Measurements from ENCODE around the gene ECHDC1. TPM values are rescaled to one million over a fixed set of nuclear protein-coding genes. Genes with fewer than 3 reads are reported as not detected.
"Not testable (repeated sequence)": the region's sequence is repeated elsewhere in the genome, so short reads cannot be mapped to it uniquely, and the experiment has no call there.

Gene ECHDC1
- total RNA-seq, 4 donors from 2014 or later = 23.9 to 42.6 (median 38.0) TPM

- Histone ChIP-seq H3K27ac (no peak overlapping the region), H3K27me3 (no peaks in the 10 kb centered on the region), H3K36me3 (no peaks in the 10 kb centered on the region), H3K4me3 (no peak overlapping the region), H3K4me1 (peaks cover 35% of the 10 kb centered on the region), H3K9me3 (no peaks in the 10 kb centered on the region)
- DNase-seq (ENCODE audit: low spot score in 2 of 2) = no peak
- TF ChIP-seq EP300 (IDR thresholded peaks at IDR 0.05) = no peak
- TF ChIP-seq CTCF (IDR thresholded peaks at IDR 0.05) = no peak
- TF ChIP-seq POLR2AphosphoS5 (IDR thresholded peaks at IDR 0.05) = no peak
- no peak for TF ChIP-seq POLR2A (IDR thresholded peaks at IDR 0.05)
These were observed 3.2 kb downstream of the ECHDC1 start for GRCh38 chr6:127340171-127340570.

DNA sequence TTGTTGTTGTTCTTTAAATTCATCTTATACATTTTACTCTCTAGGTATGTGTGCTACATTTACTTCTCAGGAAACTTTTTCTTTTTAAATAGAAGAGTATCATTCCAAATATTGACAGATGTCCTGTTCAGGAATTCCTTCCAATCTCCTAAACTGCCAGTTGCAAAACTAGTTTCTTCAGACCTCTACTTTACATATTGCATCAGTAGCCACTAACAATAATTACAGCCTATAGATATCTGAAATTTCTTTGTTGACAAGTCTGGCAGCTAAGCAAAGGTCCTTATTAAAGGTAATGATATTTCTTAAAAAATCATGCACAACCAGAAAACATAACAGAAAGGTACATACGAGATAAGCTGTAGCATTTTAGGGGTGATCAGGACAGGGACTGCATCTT lies 4.5 kb downstream of the ECHDC1 start:
- Histone ChIP-seq H3K4me1 (peaks cover 33% of the 10 kb centered on the region), H3K27ac (no peak overlapping the region), H3K4me3 (no peak overlapping the region), H3K27me3 (no peaks in the 10 kb centered on the region), H3K9me3 (no peaks in the 10 kb centered on the region), H3K36me3 (no peaks in the 10 kb centered on the region)
- TF ChIP-seq POLR2A (IDR thresholded peaks at IDR 0.05) = no peak
- no peak for TF ChIP-seq EP300 (IDR thresholded peaks at IDR 0.05)
- TF ChIP-seq CTCF (IDR thresholded peaks at IDR 0.05) = no peak
- TF ChIP-seq POLR2AphosphoS5 (IDR thresholded peaks at IDR 0.05) = no peak
- DNase-seq (ENCODE audit: low spot score in 2 of 2) = no peak
- 54% methylated on average over 1 of the region's 1 CpG for WGBS

DNA sequence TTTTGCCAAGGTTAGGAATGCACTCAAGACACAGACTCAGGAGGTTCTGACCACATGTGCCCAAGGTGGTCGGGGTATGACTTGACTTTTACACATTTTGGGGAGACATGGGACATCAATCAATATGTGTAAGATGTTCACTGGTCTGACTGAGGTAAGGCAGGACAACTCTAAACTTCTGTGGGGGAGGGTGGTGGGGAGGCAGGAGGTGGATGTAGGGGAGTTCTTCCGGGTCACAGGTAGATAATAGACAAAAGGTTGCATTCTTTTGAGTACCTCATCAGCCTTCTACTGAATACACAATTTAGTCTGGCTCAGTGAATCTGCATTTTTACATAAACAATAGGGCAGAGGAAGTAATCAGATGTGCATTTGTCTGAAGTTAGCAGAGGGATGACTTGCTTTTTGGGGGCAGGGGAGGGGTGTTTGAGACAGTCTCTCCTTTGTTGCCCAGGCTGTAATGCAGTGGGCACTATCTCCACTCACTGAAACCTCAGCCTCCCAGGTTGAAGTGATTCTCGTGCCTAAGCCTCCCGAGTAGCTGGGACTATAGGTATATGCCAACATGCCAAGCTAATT lies 10.9 kb downstream of the ECHDC1 start:
- WGBS = 68% methylated on average over 4 of the region's 4 CpGs
- no peak for TF ChIP-seq POLR2A (IDR thresholded peaks at IDR 0.05)
- no peak for TF ChIP-seq POLR2AphosphoS5 (IDR thresholded peaks at IDR 0.05)
- no peak for TF ChIP-seq EP300 (IDR thresholded peaks at IDR 0.05)
- no peak for TF ChIP-seq CTCF (IDR thresholded peaks at IDR 0.05)
- no peaks in the 10 kb centered on the region for H3K4me1 ChIP-seq

DNA sequence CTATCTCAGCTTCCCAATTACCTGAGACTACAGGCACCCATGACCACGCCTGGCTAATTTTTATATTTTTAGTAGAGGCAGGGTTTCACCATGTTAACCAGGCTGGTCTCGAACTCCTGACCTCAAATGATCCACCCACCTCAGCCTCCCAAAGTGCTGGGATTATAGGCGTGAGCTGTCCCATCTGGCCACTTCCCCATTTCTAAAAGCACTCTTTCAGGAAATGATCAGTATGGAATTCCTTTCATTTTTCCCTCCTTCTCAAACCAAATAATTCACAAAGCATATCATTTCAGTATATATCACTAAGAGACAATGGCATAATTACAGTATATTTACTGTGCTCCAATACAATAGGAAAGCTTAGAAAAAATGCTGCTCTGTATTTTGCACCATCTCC lies 12.2 kb downstream of the ECHDC1 start:
- not testable (repeated sequence) for H3K9me3 ChIP-seq; DNase-seq (ENCODE audit: low spot score in 2 of 2); H3K4me1 ChIP-seq; H3K27ac ChIP-seq; H3K36me3 ChIP-seq; H3K4me3 ChIP-seq; H3K27me3 ChIP-seq
- WGBS = 86% methylated on average over 3 of the region's 3 CpGs

More for the DNA sequence above, 10.9 kb downstream of the ECHDC1 start:
- Histone ChIP-seq H3K27me3 (no peaks in the 10 kb centered on the region), H3K4me3 (no peak overlapping the region), H3K9me3 (no peaks in the 10 kb centered on the region), H3K36me3 (no peaks in the 10 kb centered on the region), H3K27ac (no peak overlapping the region)
- DNase-seq (ENCODE audit: low spot score in 2 of 2) = no peak

DNA sequence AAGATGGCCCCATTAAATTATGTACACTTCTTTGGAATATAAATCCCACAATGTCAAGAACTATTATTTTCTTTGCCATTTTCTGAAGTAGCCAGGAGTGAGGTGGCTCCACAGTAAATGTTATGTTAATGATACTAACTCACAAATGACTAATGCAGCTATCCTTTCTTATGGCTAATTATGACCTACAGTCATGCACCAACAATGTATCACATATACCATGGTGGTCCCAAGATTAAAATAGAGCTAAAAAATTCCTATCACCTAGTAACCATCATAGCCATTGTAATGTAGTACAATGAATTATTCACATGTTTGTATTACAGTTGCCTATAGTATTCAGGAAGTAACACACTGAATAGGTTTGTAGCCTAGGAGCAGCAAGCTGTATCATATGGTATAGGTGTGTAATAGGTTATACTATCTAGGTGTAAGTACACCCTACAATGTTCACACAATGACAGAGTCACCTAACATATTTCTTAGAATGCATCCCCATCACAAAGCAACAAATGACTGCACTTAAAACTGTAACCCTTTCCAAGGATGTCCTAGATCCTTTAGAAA lies 15.3 kb downstream of the ECHDC1 start:
- Histone ChIP-seq H3K36me3 (peaks cover 15% of the 10 kb centered on the region), H3K4me1 (no peaks in the 10 kb centered on the region), H3K27ac (no peak overlapping the region), H3K4me3 (no peak overlapping the region), H3K9me3 (no peaks in the 10 kb centered on the region), H3K27me3 (no peaks in the 10 kb centered on the region)
- no peak for DNase-seq (ENCODE audit: low spot score in 2 of 2)
- TF ChIP-seq EP300 (IDR thresholded peaks at IDR 0.05) = no peak

- Histone ChIP-seq H3K27ac (no peak overlapping the region), H3K9me3 (no peaks in the 10 kb centered on the region), H3K4me1 (no peaks in the 10 kb centered on the region), H3K27me3 (no peaks in the 10 kb centered on the region), H3K4me3 (no peak overlapping the region), H3K36me3 (peaks cover 5% of the 10 kb centered on the region)
- DNase-seq (ENCODE audit: low spot score in 2 of 2) = no peak
- TF ChIP-seq CTCF (IDR thresholded peaks at IDR 0.05) (no peak), EP300 (IDR thresholded peaks at IDR 0.05) (no peak), POLR2A (IDR thresholded peaks at IDR 0.05) (no peak), POLR2AphosphoS5 (IDR thresholded peaks at IDR 0.05) (no peak)
- WGBS = 97% methylated on average over 1 of the region's 1 CpG
These were observed 23.7 kb downstream of the ECHDC1 start for GRCh38 chr6:127319686-127320085.

Data from suprapubic skin (tissue), 4 donors.